Measurements from ENCODE around the gene RNF13.
A peak's percentile ranks its signal among the peaks of the same experiment; 100 is the strongest.

RNF13 gene

DNA sequence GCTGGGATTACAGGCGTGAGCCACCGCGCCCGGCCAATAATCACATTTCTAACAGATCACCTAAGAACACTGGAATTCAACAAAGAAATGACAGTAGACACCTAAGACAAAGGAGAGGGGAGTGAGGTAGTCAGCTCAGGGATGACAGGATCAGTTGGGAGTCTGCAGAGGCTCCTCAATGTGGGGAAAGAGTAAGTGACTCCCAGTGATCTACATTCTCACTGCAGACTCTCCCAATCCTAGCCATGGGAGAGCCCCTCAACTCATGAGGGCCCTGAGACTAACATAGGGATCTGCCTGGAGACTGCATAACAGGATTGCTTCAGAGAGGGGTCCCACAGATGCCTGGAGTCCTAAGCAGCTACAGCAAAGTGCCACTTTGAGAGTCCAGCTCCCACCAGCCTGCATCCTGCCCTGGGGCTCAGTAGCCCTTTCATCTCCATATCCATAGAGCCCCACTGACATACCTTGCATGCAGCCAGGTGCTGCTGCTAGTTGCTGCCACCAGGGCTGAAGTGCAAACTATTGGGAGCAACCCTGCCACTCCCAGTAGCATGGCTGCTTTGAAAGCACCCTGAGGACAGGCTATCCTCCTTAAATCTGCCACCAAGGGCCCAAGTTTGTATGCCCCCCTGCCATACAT lies 179.5 kb downstream of the RNF13 start:
- DNase-seq (ENCODE audit: low spot score), result no peak

DNA sequence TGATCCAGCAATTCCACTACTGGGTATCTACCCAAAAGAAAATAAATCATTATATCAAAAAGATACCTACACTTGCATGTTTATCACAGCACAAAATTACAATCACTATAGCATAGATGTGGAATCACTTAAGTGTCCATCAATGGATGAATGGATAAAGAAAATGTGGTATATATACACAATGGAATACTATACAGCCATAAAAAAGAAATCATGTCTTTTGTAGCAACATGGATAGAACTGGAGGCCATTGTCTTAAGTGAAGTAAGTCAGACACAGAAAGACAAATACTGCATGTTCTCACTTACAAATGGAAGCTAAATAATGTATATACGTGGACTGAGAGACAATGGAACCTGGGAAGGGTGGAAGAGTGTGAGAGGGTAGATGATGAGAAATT lies 185.9 kb downstream of the RNF13 start:
- DNase-seq (ENCODE audit: low spot score), result no peak

DNA sequence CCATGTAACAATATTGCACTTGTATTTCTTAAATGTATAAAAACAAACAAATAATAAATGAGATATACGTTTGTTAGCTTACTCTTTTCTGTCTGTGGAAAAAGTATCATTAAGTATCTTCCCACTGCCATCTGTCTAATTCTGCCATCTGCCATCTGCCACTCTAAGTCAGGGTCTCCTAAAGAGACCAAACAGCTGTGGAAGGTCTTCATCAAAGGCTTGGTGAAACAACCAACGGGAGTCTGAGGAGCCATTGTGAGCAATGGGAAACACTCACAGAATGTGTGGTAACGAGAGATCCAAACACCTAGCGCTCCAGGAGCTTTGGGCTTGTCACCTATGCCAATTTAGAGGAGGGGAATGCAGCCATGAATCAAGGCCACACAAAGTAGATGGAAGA lies 186.4 kb downstream of the RNF13 start:
- no peak for DNase-seq (ENCODE audit: low spot score)

DNA sequence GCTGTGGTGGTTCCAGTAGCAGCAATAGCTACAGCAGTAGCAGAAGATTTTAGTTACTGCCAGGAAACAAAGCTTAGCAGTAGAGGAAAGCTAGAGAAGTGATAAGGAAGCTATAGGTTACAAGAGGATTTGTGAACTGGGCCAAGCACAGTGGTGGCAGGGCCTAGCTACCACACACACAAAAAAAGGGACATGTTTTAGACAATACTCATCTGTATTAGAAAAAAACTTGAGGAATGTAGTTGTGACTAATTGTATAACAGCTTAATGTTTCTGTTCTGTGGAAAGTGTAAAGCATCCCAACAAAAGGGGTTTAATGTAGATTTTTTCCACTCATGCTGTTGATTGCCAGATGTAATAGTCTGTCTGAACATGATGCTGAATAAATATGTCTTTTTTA lies 187.6 kb downstream of the RNF13 start:
- DNase-seq (ENCODE audit: low spot score), result no peak

DNA sequence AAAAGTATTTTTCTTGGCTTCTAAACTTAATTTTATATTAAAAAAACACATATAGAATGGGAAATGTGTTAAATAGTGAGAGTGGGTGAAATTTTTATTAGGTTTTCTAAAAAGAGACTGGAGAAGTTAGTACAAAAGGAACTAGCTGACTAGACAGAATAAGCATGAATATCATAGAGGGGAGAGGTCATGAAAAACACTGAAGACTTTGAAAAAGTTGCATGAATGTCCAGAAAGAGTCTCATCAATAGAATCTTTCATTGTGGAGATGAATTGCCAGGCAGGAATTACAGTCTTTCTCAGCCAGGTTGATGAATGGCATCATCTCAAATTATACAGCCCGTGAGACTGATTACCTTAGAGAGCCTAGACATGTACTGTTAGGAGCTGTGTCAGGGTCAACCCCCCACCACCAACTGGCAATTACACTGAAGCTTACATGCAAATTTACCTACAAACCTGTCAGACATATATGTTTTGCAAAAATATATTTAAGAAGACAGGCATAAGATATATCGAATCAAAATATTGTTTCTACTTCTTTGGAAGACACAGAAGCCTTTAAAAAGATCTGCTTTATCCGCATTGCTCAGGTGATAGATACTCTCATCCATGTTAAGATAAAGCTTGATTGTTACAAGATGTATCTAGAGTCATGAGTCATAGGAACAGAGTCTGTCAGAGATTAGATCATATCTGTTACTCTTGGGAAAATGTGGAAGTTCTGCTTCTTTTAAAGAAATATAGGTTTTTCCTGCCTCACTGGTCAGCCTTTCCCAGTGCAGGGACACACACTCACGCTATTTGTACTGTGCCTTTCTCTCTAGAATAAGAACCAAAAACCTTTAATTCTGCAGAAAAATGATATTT lies 192.5 kb downstream of the RNF13 start:
- peak; percentile 32 for DNase-seq (ENCODE audit: low spot score)

DNA sequence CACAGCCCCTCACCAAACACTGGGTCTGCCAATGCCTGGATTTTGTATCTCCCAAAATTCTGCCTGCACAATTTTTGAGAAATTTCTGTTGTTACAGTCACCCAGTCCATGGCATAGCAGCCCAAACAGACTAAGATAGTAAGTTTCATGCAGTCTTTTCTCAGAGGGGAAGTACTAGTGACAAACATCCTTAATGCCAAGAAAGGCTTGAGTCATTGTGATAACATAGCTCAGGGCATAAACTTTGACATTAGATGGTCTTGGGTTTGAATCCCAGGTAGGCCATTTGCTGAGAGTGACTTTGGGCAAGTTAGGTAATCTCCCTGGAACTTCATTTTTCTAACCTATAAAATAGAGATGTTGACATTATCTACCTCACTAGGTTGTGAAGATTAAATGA lies 193.8 kb downstream of the RNF13 start:
- no peak for DNase-seq (ENCODE audit: low spot score)

Small RNA genes within 50 kb of the gene (small RNA-seq; reads per million reads assigned to genes)
- gene RNU6-507P, result 0 reads per million in 2 experiments
- 0 reads per million in 2 experiments for gene RNU6-720P
